ENCODE measurements around the gene POU2AF1. TPM values are rescaled to one million over a fixed set of nuclear protein-coding genes. Genes with fewer than 3 reads are reported as not detected.

POU2AF1 gene
- total and polyA plus RNA-seq, 2 of the 13 experiments (the other 11 are each of a cell fraction or from before 2014, with no cell fraction given): 1.9 to 3.6 TPM

GRCh38 chr11:111308140-111308539, 70.9 kb downstream of the POU2AF1 start (continued):
- no peak for TF ChIP-seq TFE3 (CRISPR knock-in tag; IDR thresholded peaks at IDR 0.05)
- 0 out of 2 replicates have a peak, but pooled peaks have one; percentile 30 for TF ChIP-seq TGIF2 (CRISPR knock-in tag; IDR thresholded peaks at IDR 0.05)
- no peak for TF ChIP-seq TBP (CRISPR knock-in tag; IDR thresholded peaks at IDR 0.05)
- peak; percentile 56 for TF ChIP-seq CTCF (CRISPR knock-in tag; IDR thresholded peaks at IDR 0.05)
- TF ChIP-seq SNRNP70 (IDR thresholded peaks at IDR 0.05; ENCODE audit: low read depth, low read length): no peak
- TF ChIP-seq ZNF597 (CRISPR knock-in tag; IDR thresholded peaks at IDR 0.05): no peak
- no peak for TF ChIP-seq RELA (CRISPR knock-in tag; IDR thresholded peaks at IDR 0.05)
- no peak for TF ChIP-seq ZNF235 (CRISPR knock-in tag; IDR thresholded peaks at IDR 0.05; ENCODE audit: borderline replicate concordance)
- no peak for TF ChIP-seq IRF2 (CRISPR knock-in tag; IDR thresholded peaks at IDR 0.05)
- no peak for TF ChIP-seq ZFP36 (IDR thresholded peaks at IDR 0.05; ENCODE audit: borderline replicate concordance, low read depth, low read length, partially characterized antibody)
- TF ChIP-seq ISX (CRISPR knock-in tag; conservative IDR thresholded peaks at IDR 0.05): no peak
- TF ChIP-seq FOXC1 (CRISPR knock-in tag; IDR thresholded peaks at IDR 0.05; ENCODE audit: borderline replicate concordance): no peak
- TF ChIP-seq TSC22D2 (CRISPR knock-in tag; IDR thresholded peaks at IDR 0.05; ENCODE audit: borderline replicate concordance): no peak
- TF ChIP-seq ZNF138 (CRISPR knock-in tag; IDR thresholded peaks at IDR 0.05; ENCODE audit: low read depth): no peak
- no peak for TF ChIP-seq MEIS1 (CRISPR knock-in tag; IDR thresholded peaks at IDR 0.05; ENCODE audit: borderline replicate concordance)
- TF ChIP-seq NFATC3 (CRISPR knock-in tag; IDR thresholded peaks at IDR 0.05): no peak
- peak; percentile 25; the same call in 1 of the 2 replicates for TF ChIP-seq HDAC1 (CRISPR knock-in tag; IDR thresholded peaks at IDR 0.05)
- no peak for TF ChIP-seq REL (CRISPR knock-in tag; conservative IDR thresholded peaks at IDR 0.05)
- TF ChIP-seq GABPA (IDR thresholded peaks at IDR 0.05; ENCODE audit: low read depth, low read length): no peak
- no peak for TF ChIP-seq GABPA (CRISPR knock-in tag; IDR thresholded peaks at IDR 0.05; ENCODE audit: low read depth)
- no peak for TF ChIP-seq CAMTA2 (CRISPR knock-in tag; IDR thresholded peaks at IDR 0.05; ENCODE audit: borderline replicate concordance)
- no peak for TF ChIP-seq PBX2 (CRISPR knock-in tag; IDR thresholded peaks at IDR 0.05)
- TF ChIP-seq MIER3 (CRISPR knock-in tag; IDR thresholded peaks at IDR 0.05; ENCODE audit: borderline replicate concordance): 0 out of 2 replicates have a peak, but pooled peaks have one; percentile 31
- no peak for TF ChIP-seq BCL3 (CRISPR knock-in tag; IDR thresholded peaks at IDR 0.05)
- TF ChIP-seq TFAP4 (IDR thresholded peaks at IDR 0.05; ENCODE audit: borderline replicate concordance, low read depth): peak; percentile 46; the same call in 1 of the 2 replicates
